Thoracic aorta (tissue), 2 donors: ENCODE data around the gene MCF2L. TPM values are rescaled to one million over a fixed set of nuclear protein-coding genes. Genes with fewer than 3 reads are reported as not detected.

Experiments used
- ATAC-seq: fragments of 150-250 bp; one replicate; pipeline ENCODE4 v1.8.0; 2017; ENCODE audit warnings: low read depth; ENCODE audit not compliant: insufficient number of reproducible peaks, low FRiP score
- DNase-seq: peaks from one replicate; pipeline ENCODE4 v3.0.0-alpha.2; 2020; ENCODE audit warnings: low spot score
- H3K27ac ChIP-seq, 2 donors: fragments of 200-600 bp; sonication (generic); 1 replicate in 1 of 2; 2 replicates in 1 of 2; pipeline ENCODE4 v1.5.1; 2016; ENCODE audit warnings: mild to moderate bottlenecking in 2 of 2, moderate library complexity in 2 of 2
- H3K27me3 ChIP-seq: fragments of 200-600 bp; sonication (generic); replicated peaks from 2 replicates; pipeline ENCODE4 v1.6.0; 2016; ENCODE audit warnings: mild to moderate bottlenecking; ENCODE audit not compliant: insufficient read depth
- H3K36me3 ChIP-seq: fragments of 200-600 bp; sonication (generic); one replicate; pipeline ENCODE4 v1.5.1; 2016
- H3K4me1 ChIP-seq, 2 donors: fragments of 200-600 bp; sonication (generic); 1 replicate in 1 of 2; 2 replicates in 1 of 2; pipeline versions ENCODE4 v1.5.1 to v1.6.0; 2016; ENCODE audit warnings: low read depth in 2 of 2, mild to moderate bottlenecking in 1 of 2; ENCODE audit not compliant: control insufficient read depth in 1 of 2
- H3K4me3 ChIP-seq: fragments of 200-600 bp; sonication (generic); 2 replicates; pipeline ENCODE4 v1.5.1; 2016; ENCODE audit warnings: mild to moderate bottlenecking
- H3K9me3 ChIP-seq: fragments of 200-600 bp; sonication (generic); 2 replicates; pipeline ENCODE4 v1.5.1; 2016
- total RNA-seq, 2 donors: library from RNA; depleted of rRNA; stranded (reverse); fragments of >200 nt; gene quantifications; one replicate each; pipeline versions ENCODE4 v1.1.0 to v1.2.3, GENCODE V29; 2016
- TF ChIP-seq, protein P1 (sequence below): fragments of 200-600 bp; sonication (generic); IDR thresholded peaks from one replicate; pipeline ENCODE4 v1.5.1; 2019; ENCODE audit warnings: antibody characterized with exemption

Gene MCF2L
- total RNA-seq, 2 donors from 2014 or later = 34.9 to 49.2 TPM

DNA sequence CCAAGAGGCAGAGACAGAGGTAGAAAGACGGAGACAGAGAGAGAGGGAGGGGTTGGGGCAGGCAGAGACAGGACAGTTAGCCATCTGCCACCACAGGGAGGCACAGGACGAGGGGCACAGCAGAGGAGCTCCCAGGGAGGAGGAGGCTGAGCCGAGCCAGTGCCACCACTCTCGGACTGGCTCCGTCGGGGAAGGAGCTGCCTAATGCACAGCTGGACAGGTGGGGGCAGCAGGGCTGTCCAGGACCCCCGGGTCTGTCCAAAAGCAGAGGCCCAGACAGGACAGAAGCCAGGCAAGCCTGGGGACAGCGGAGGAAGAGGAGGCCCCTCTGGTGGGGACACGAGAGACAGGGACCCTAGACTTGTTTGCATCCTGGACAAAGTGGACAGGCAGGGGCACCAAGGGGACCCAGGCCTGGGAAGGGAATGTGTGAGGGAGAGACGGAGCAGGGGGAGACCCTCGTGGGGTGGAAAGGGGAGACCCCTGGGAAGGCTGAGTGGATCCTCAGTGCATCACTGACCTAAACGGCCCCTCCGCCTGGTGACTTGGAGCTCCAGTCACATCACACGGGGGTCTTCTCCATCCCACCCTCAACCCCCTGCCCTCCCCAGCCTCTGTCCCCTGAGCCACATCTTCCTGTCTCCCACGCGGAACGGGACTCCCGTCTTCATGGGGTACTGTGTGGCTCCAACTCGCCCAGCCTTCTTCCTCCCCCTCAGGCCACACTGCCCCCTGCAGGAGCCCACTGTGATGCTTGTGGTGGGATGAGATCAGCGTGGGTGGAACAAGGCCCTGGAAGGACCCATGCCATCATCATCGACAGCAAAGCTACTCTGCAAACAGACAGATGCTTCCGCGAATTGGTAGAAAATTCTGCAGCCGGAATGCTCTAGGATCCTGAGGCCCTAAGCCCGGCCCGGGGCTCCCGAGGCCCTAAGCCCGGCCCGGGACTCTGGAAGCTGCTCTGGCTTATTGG, 154.5 kb downstream of the MCF2L start:
- H3K27ac ChIP-seq = no peak overlapping the region
- no peak overlapping the region for H3K4me3 ChIP-seq
- peaks cover 0 to 19% of the 10 kb centered on the region in 2 donors for H3K4me1 ChIP-seq
- no peaks in the 10 kb centered on the region for H3K36me3 ChIP-seq
- TF ChIP-seq, protein P1, sequence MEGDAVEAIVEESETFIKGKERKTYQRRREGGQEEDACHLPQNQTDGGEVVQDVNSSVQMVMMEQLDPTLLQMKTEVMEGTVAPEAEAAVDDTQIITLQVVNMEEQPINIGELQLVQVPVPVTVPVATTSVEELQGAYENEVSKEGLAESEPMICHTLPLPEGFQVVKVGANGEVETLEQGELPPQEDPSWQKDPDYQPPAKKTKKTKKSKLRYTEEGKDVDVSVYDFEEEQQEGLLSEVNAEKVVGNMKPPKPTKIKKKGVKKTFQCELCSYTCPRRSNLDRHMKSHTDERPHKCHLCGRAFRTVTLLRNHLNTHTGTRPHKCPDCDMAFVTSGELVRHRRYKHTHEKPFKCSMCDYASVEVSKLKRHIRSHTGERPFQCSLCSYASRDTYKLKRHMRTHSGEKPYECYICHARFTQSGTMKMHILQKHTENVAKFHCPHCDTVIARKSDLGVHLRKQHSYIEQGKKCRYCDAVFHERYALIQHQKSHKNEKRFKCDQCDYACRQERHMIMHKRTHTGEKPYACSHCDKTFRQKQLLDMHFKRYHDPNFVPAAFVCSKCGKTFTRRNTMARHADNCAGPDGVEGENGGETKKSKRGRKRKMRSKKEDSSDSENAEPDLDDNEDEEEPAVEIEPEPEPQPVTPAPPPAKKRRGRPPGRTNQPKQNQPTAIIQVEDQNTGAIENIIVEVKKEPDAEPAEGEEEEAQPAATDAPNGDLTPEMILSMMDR = no peak
- no peaks in the 10 kb centered on the region for H3K9me3 ChIP-seq
- H3K27me3 ChIP-seq = no peaks in the 10 kb centered on the region
- no peak for DNase-seq
- no peak for ATAC-seq

DNA sequence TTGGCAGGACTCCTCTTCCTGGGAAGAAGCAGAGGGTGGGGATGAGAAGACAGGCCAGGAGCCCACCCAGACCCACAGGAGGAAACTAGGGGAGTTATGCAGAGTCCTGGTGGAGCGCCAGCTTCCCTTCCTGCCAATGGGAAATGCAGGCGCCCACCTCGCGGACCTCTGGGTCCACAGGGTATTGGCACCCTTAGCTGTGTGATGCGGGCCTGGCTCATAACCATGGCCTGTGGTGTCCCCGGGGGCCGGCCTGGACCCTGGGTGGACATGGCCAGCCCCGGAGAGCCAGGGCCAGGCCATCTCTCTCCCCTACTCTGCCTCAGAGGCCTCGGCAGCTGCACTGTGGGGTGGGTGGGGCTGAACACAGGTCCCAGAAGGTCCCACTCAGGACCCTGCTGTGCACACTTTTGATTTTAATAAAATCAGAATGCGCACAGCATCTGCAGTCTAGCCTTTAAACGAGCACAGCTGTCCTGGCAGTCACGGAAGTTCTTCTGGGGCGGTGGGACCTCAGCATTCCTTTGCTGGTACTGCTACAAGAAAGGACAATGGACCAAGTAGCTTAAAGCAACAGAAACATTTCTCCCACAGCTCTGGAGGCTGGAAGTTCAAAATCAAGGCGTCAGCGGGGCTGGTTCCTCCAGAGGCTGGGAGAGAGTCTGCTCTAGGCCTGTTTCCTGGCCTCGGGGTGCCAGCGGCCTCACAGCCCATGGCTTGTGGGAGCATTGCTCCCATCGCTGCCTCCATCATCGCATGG, 155.4 kb downstream of the MCF2L start:
- DNase-seq (no peak), ATAC-seq (no peak)
- Histone ChIP-seq H3K36me3 (no peaks in the 10 kb centered on the region), H3K27ac (no peak overlapping the region), H3K4me3 (no peak overlapping the region), H3K27me3 (no peaks in the 10 kb centered on the region), H3K4me1 (peaks cover 0 to 19% of the 10 kb centered on the region in 2 donors), H3K9me3 (no peaks in the 10 kb centered on the region)
- TF ChIP-seq, protein P1 = no peak

DNA sequence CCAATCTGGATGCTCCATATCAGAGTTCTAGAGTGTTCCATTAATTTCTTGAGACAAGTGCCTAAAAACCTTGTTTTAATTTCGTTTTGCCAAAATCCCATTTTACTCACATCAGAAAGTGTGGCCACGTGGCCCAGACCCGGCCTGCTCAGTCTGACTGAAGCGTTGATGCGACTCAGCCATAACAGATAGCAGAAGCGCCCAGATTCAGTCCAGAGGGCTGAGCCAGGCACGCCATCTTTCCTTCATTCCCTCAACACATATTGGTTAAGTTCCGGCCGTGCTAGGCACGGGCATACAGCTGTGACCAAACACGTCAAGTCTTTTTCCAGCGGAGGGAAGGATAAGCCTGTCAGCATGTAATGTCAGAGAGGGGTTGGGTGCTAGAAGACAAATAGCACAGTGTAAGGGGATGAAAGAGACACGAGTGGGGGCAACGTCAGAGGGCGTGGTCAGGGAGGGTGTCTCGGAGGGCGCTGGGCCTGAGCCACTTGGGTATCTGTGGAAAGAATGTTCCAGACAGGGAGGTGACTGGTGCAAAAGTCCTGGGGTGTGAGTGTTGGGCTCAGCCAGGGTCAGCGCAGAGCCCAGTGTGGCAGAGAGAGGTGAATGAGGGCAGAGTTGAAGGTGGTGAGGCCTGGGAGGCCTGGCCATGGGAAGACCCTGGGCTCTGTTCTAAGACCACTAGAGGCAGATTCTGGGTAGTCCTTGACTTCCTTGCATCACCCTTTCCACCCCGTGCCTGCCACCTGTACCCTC, 156.7 kb downstream of the MCF2L start:
- TF ChIP-seq, protein P1 = no peak
- Histone ChIP-seq H3K27ac (no peak overlapping the region), H3K4me1 (peaks cover 0 to 26% of the 10 kb centered on the region in 2 donors), H3K36me3 (no peaks in the 10 kb centered on the region), H3K27me3 (no peaks in the 10 kb centered on the region), H3K4me3 (no peak overlapping the region), H3K9me3 (no peaks in the 10 kb centered on the region)
- no peak for ATAC-seq
- DNase-seq = no peak

DNA sequence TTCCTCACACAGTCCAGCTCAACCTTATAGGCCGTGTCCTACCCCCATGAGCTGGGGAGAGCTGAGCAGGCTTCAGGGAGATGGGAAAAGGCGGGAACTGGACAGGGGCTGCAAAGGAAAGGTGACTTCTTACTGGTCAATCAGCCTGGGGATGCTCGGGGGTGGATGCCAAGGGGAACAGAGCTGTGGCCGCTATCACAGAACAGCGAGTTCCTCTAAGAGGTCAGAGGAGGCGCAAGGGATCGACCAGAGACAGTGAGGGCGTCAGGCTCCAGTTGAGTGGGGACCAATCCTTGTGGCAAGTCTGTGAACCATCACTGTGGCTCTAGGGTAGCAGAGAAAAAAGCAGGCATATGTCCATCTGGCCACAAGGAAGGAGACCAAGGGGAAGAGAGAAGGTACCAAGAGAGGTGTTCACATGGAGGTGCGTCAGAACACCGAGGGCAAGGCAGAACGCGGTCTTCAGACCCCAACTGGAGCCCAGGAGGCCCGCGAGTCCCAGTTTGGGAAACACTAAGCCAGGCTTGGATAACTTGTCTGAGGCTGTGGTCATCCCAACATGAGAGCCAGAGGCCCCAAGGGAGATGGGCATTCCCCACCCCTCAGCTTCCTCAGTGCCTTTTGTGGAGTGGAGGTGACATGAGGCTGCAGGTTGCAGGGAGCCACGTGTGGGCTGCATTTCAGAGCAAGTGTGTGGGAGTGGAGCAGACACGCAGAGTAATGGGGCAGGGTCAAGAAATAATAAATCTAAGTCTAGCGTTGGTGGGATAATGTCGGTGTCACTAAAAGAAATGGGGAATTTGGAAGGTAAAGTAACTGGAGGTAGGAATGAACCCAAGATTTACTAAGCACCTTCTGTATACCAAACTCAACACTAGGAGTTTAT, 157.5 kb downstream of the MCF2L start:
- TF ChIP-seq, protein P1 = no peak
- H3K4me3 ChIP-seq = no peak overlapping the region
- ATAC-seq = no peak

More for the DNA sequence above, 157.5 kb downstream of the MCF2L start:
- H3K9me3 ChIP-seq = no peaks in the 10 kb centered on the region
- no peak for DNase-seq
- no peaks in the 10 kb centered on the region for H3K27me3 ChIP-seq
- H3K27ac ChIP-seq = no peak overlapping the region
- peaks cover 0 to 26% of the 10 kb centered on the region in 2 donors for H3K4me1 ChIP-seq
- no peaks in the 10 kb centered on the region for H3K36me3 ChIP-seq
